H1 (cell line): ENCODE results near the gene SLC27A4. TPM values are rescaled to one million over a fixed set of nuclear protein-coding genes. Genes with fewer than 3 reads are reported as not detected.

ENCODE experiments used
- CTCF ChIA-PET: fragments of 300-600 bp; sonication (Branson Sonifier 250); formaldehyde crosslinking; loops from one replicate; lab custom pipeline; 2021; ENCODE audit not compliant: partially characterized antibody; lab: Charles Lee
- POLR2A ChIA-PET: fragments of 300-600 bp; sonication (Branson Sonifier 250); formaldehyde crosslinking; loops from one replicate; lab custom pipeline; 2021; ENCODE audit warnings: inconsistent platforms; ENCODE audit not compliant: partially characterized antibody; lab: Charles Lee
- DNase-seq, 2 experiments: peaks; one replicate each; pipeline versions ENCODE4 v3.0.0 to v3.0.0-alpha.2; 2010 to 2022; ENCODE audit warnings: low spot score in 2 of 2, low read depth in 1 of 2, mixed read lengths in 1 of 2
- FAIRE-seq: peaks from 2 replicates; lab custom pipeline; 2011; peaks lifted over from hg19 to GRCh38; lab: Jason Lieb, UNC
- H2AFZ ChIP-seq: 2 replicates; pipeline ENCODE4 v1.8.1; 2012; ENCODE audit warnings: low read length, inconsistent platforms
- H2AK5ac ChIP-seq: 2 replicates; pipeline ENCODE4 v1.6.1; 2013; ENCODE audit warnings: low read depth, low read length
- H2BK120ac ChIP-seq: replicated peaks from 2 replicates; pipeline ENCODE3; 2013; ENCODE audit warnings: low read depth, low read length, inconsistent platforms
- H2BK12ac ChIP-seq: 2 replicates; pipeline ENCODE4 v1.6.1; 2013; ENCODE audit warnings: low read depth, low read length
- H2BK15ac ChIP-seq: 2 replicates; pipeline ENCODE4 v1.6.1; 2013; ENCODE audit warnings: low read length
- H2BK20ac ChIP-seq: 2 replicates; pipeline ENCODE4 v1.6.1; 2013; ENCODE audit warnings: low read length
- H2BK5ac ChIP-seq: 2 replicates; pipeline ENCODE4 v1.6.1; 2013; ENCODE audit warnings: low read depth, low read length
- H3K14ac ChIP-seq: 2 replicates; pipeline ENCODE4 v1.6.1; 2013; ENCODE audit warnings: inconsistent platforms; ENCODE audit not compliant: insufficient read length
- H3K18ac ChIP-seq: 2 replicates; pipeline ENCODE4 v1.6.1; 2013; ENCODE audit warnings: low read length; ENCODE audit errors: extremely low read depth
- H3K23ac ChIP-seq: 2 replicates; pipeline ENCODE4 v1.6.1; 2013; ENCODE audit warnings: inconsistent platforms; ENCODE audit not compliant: insufficient read length
- H3K23me2 ChIP-seq: 2 replicates; pipeline ENCODE4 v1.6.1; 2013; ENCODE audit warnings: low read depth, low read length
- H3K27ac ChIP-seq: 2 replicates; pipeline ENCODE4 v1.6.1; 2011; ENCODE audit warnings: low read depth, low read length, inconsistent platforms
- H3K27me3 ChIP-seq, 4 experiments: replicated peaks in 1 of 4; 1 replicate in 1 of 4; 2 replicates in 3 of 4; pipeline versions ENCODE4 v1.6.1 to v1.8.1; 2011 to 2013; ENCODE audit warnings: low read length in 3 of 4, mild to moderate bottlenecking in 3 of 4, inconsistent platforms in 2 of 4, mixed read lengths in 2 of 4, moderate library complexity in 1 of 4; ENCODE audit not compliant: control insufficient read depth in 3 of 4, insufficient read depth in 3 of 4; ENCODE audit errors: extremely low read depth in 1 of 4
- H3K36me3 ChIP-seq, 4 experiments: 2 replicates each; pipeline versions ENCODE4 v1.6.1 to v1.8.1; 2011 to 2013; ENCODE audit warnings: mild to moderate bottlenecking in 4 of 4, low read length in 3 of 4, moderate library complexity in 2 of 4, control low read depth in 1 of 4, inconsistent platforms in 1 of 4; ENCODE audit not compliant: insufficient read depth in 4 of 4, control insufficient read depth in 2 of 4
- H3K4ac ChIP-seq: replicated peaks from 2 replicates; pipeline ENCODE3; 2013; ENCODE audit warnings: low read length, low read depth, mixed read lengths, inconsistent platforms; ENCODE audit not compliant: insufficient read length
- H3K4me1 ChIP-seq, 4 experiments: replicated peaks in 1 of 4; 1 replicate in 1 of 4; 2 replicates in 3 of 4; pipeline versions ENCODE4 v1.6.1 to v1.8.1; 2011 to 2013; ENCODE audit warnings: low read length in 3 of 4, inconsistent platforms in 2 of 4, mixed read lengths in 1 of 4; ENCODE audit not compliant: insufficient read depth in 4 of 4, control insufficient read depth in 3 of 4
- H3K4me2 ChIP-seq, 2 experiments: 2 replicates each; pipeline versions ENCODE4 v1.6.1 to v1.8.1; 2011 to 2013; ENCODE audit warnings: low read depth in 2 of 2, low read length in 2 of 2, control low read depth in 1 of 2, inconsistent platforms in 1 of 2, mild to moderate bottlenecking in 1 of 2; ENCODE audit not compliant: insufficient read depth in 1 of 2
- H3K4me3 ChIP-seq, 4 experiments: fragments of 200-600, 300-600 bp in 1 of 4; sonication (generic), shearing (Covaris generic), sonication (Bioruptor Twin) in 1 of 4; 2 replicates each; pipeline versions ENCODE4 v1.5.1 to v1.8.1; 2011 to 2016; ENCODE audit warnings: low read length in 4 of 4, low read depth in 3 of 4, control low read depth in 2 of 4, inconsistent platforms in 2 of 4, mild to moderate bottlenecking in 2 of 4, mixed read lengths in 1 of 4, moderate library complexity in 1 of 4; ENCODE audit not compliant: insufficient read depth in 2 of 4; ENCODE audit errors: extremely low read depth in 1 of 4
- H3K56ac ChIP-seq: replicated peaks from 2 replicates; pipeline ENCODE3; 2013; ENCODE audit warnings: low read depth, mild to moderate bottlenecking, mixed read lengths, low read length, inconsistent platforms; ENCODE audit not compliant: insufficient read length
- H3K79me1 ChIP-seq: 2 replicates; pipeline ENCODE4 v1.6.1; 2013; ENCODE audit warnings: low read depth, low read length, control low read depth
- H3K79me2 ChIP-seq, 2 experiments: 2 replicates each; pipeline versions ENCODE4 v1.6.1 to v1.8.1; 2012 to 2013; ENCODE audit warnings: low read length in 2 of 2, mild to moderate bottlenecking in 2 of 2, inconsistent platforms in 1 of 2; ENCODE audit not compliant: insufficient read depth in 2 of 2, control insufficient read depth in 1 of 2
- H3K9ac ChIP-seq, 4 experiments: replicated peaks in 1 of 4; 1 replicate in 1 of 4; 2 replicates in 3 of 4; pipeline versions ENCODE4 v1.6.1 to v1.8.1; 2011 to 2013; ENCODE audit warnings: low read depth in 3 of 4, low read length in 3 of 4, control low read depth in 2 of 4, mild to moderate bottlenecking in 2 of 4, moderate library complexity in 2 of 4, inconsistent platforms in 1 of 4; ENCODE audit errors: extremely low read depth in 1 of 4
- H3K9me3 ChIP-seq, 2 experiments: 2 replicates each; pipeline versions ENCODE4 v1.6.1 to v1.8.1; 2012 to 2013; ENCODE audit warnings: mild to moderate bottlenecking in 2 of 2, moderate library complexity in 2 of 2, control low read depth in 1 of 2, inconsistent platforms in 1 of 2, low read depth in 1 of 2, low read length in 1 of 2, mixed read lengths in 1 of 2; ENCODE audit not compliant: insufficient read depth in 2 of 2
- H4K20me1 ChIP-seq, 2 experiments: replicated peaks in 1 of 2; 2 replicates each; pipeline versions ENCODE3 to v1.8.1; 2011 to 2013; ENCODE audit warnings: inconsistent platforms in 2 of 2, low read length in 2 of 2, mild to moderate bottlenecking in 1 of 2; ENCODE audit not compliant: insufficient read depth in 2 of 2, control insufficient read depth in 1 of 2
- H4K5ac ChIP-seq: 2 replicates; pipeline ENCODE4 v1.6.1; 2013; ENCODE audit warnings: low read length, low read depth, mixed read lengths, inconsistent platforms; ENCODE audit not compliant: insufficient read length
- H4K8ac ChIP-seq: 2 replicates; pipeline ENCODE4 v1.8.0; 2013; ENCODE audit warnings: mild to moderate bottlenecking, moderate library complexity, low read length, inconsistent platforms; ENCODE audit not compliant: insufficient read depth; ENCODE audit errors: extremely low read depth
- H4K91ac ChIP-seq: replicated peaks from 2 replicates; pipeline ENCODE3; 2013; ENCODE audit warnings: low read length, mixed read lengths, inconsistent platforms; ENCODE audit not compliant: insufficient read length
- ASH2L ChIP-seq: fragments of 200-600, 300-600 bp; sonication (generic); IDR thresholded peaks from one replicate; pipeline ENCODE4 v1.7.1; 2017; ENCODE audit warnings: low read length
- CEBPB ChIP-seq: IDR thresholded peaks from 2 replicates; pipeline ENCODE4 v1.6.1; 2012; ENCODE audit warnings: low read depth, low read length
- EGR1 ChIP-seq: IDR thresholded peaks from 2 replicates; pipeline ENCODE4 v1.6.1; 2011; ENCODE audit warnings: low read depth, low read length, borderline replicate concordance
- HDAC2 ChIP-seq, 2 experiments: fragments of 300-600 bp in 1 of 2; sonication (generic) in 1 of 2; IDR thresholded peaks; 2 replicates each; pipeline ENCODE4 v1.6.1; 2011 to 2012; ENCODE audit warnings: low read depth in 2 of 2, low read length in 2 of 2, mild to moderate bottlenecking in 2 of 2, moderate library complexity in 2 of 2, borderline replicate concordance in 1 of 2, inconsistent platforms in 1 of 2
- KDM5A ChIP-seq: fragments of 200-600 bp; IDR thresholded peaks from 2 replicates; pipeline ENCODE4 v1.7.1; 2012; ENCODE audit warnings: mild to moderate bottlenecking, low read length, inconsistent platforms, mixed read lengths
- POLR2AphosphoS5 ChIP-seq: IDR thresholded peaks from 2 replicates; pipeline ENCODE4 v1.6.1; 2011; ENCODE audit warnings: low read depth, low read length
- RAD21 ChIP-seq, 2 experiments: IDR thresholded peaks in 1 of 2; conservative IDR thresholded peaks in 1 of 2; 2 replicates each; pipeline ENCODE4 v1.6.1; 2011; ENCODE audit warnings: low read depth in 2 of 2, low read length in 2 of 2, improper control_type of control experiment in 1 of 2, inconsistent platforms in 1 of 2, mild to moderate bottlenecking in 1 of 2, moderate library complexity in 1 of 2
- SP4 ChIP-seq: IDR thresholded peaks from 2 replicates; pipeline ENCODE4 v1.6.1; 2012; ENCODE audit warnings: low read length, inconsistent platforms
- SUZ12 ChIP-seq: fragments of 200-600 bp; sonication (generic); IDR thresholded peaks from 2 replicates; pipeline ENCODE4 v1.6.1; 2012; ENCODE audit warnings: mild to moderate bottlenecking, inconsistent platforms, low read length, moderate library complexity, mixed read lengths
- TAF1 ChIP-seq: IDR thresholded peaks from 2 replicates; pipeline ENCODE4 v1.6.1; 2011; ENCODE audit warnings: mild to moderate bottlenecking, low read depth, low read length
- TAF7 ChIP-seq: optimal IDR thresholded peaks from 2 replicates; pipeline ENCODE3; 2011; ENCODE audit warnings: low read depth, mild to moderate bottlenecking, inconsistent platforms, low read length, moderate library complexity, borderline replicate concordance
- TBP ChIP-seq: IDR thresholded peaks from 2 replicates; pipeline ENCODE4 v1.6.1; 2011; ENCODE audit warnings: low read depth, low read length, improper control_type of control experiment
- TEAD4 ChIP-seq: IDR thresholded peaks from 2 replicates; pipeline ENCODE4 v1.6.1; 2012; ENCODE audit warnings: low read depth, low read length, inconsistent platforms, mixed read lengths
- WGBS, 2 experiments: shearing (Covaris generic) in 1 of 2; methylation state at CpG; one replicate each; pipeline versions ENCODE4 v1.1.6 to v1.1.7; 2013 to 2015; ENCODE audit warnings: low lambda C conversion rate in 2 of 2, mixed read lengths in 2 of 2, inconsistent platforms in 1 of 2, low coverage in 1 of 2, missing lambda C conversion rate in 1 of 2; ENCODE audit not compliant: insufficient replicate concordance in 2 of 2, insufficient coverage in 1 of 2, insufficient read length in 1 of 2; ENCODE audit errors: extremely low coverage in 1 of 2, missing lambda C conversion rate in 1 of 2; 5-methylcytosine and 5-hydroxymethylcytosine counted together
- polyA plus RNA-seq, 7 experiments: library from polyadenylated mRNA; depleted of rRNA in 3 of 7; stranded (reverse) in 5 of 7; unstranded in 2 of 7; fragments of >200 nt in 5 of 7; fragments of 200-250 nt in 2 of 7; gene quantifications; 1 replicate in 5 of 7; 2 replicates in 1 of 7; 4 replicates in 1 of 7; pipeline versions ENCODE4 v1.2.1 to v1.2.3, GENCODE V29; 2011 to 2013; ENCODE audit warnings: missing spikeins in 2 of 7, mixed read lengths in 2 of 7
- total RNA-seq: library from RNA; stranded (reverse); fragmentation: NEBNext Ultra II Directional; extraction: Animal tissue kit (Norgen Biotek cat#: 25700); gene quantifications from 2 replicates; pipeline ENCODE4 v1.2.1, GENCODE V29; 2021

Gene SLC27A4
- total and polyA plus RNA-seq, 2 of the 8 experiments (the other 6 are each of a cell fraction or from before 2014, with no cell fraction given) = 14.9 to 20.5 TPM

GRCh38 chr9:128404560-128404959 is 64.2 kb downstream of the SLC27A4 start:
- DNase-seq (no peak), FAIRE-seq (no peak)
- H3K9ac ChIP-seq = no peak overlapping the region

More at GRCh38 chr9:128404560-128404959, 64.2 kb downstream of the SLC27A4 start:
- Histone ChIP-seq H3K27me3 (peaks cover 77 to 97% (median 90%) of the 10 kb centered on the region in 4 experiments), H4K8ac (no peak overlapping the region; the same call in 1 of the 2 replicates), H2BK120ac (no peak overlapping the region), H3K27ac (no peak overlapping the region), H3K4me3 (no peak overlapping the region), H2BK15ac (no peak overlapping the region), H4K91ac (no peak overlapping the region), H2BK20ac (no peak overlapping the region), H3K18ac (no peak overlapping the region), H3K4me1 (peaks cover 11 to 32% (median 18%) of the 10 kb centered on the region in 4 experiments), H3K56ac (no peak overlapping the region), H2AFZ (no peak overlapping the region), H4K20me1 (peaks cover 2 to 8% of the 10 kb centered on the region in 2 experiments), H3K4me2 (no peak overlapping the region), H2BK5ac (no peak overlapping the region), H3K14ac (no peak overlapping the region), H3K4ac (no peak overlapping the region), H3K79me2 (no peaks in the 10 kb centered on the region), H3K23me2 (no peaks in the 10 kb centered on the region), H3K36me3 (no peaks in the 10 kb centered on the region), H4K5ac (no peak overlapping the region), H2AK5ac (no peak overlapping the region), H3K23ac (no peak overlapping the region), H2BK12ac (no peak overlapping the region), H3K79me1 (no peaks in the 10 kb centered on the region), H3K9me3 (no peaks in the 10 kb centered on the region)
- POLR2A ChIA-PET = interaction anchor here (0.6 to 3.5 kb wide), 3 partner anchors 20 to 234 kb away, joined by 3 to 8 read pairs (median 3); no protein-coding TSS in a partner anchor
- CTCF ChIA-PET = interaction anchor here (9.1 to 15.7 kb wide), 2 partner anchors 14 to 39 kb away, joined by 96 to 544 read pairs; partner anchors contain the start of gene URM1
- 80% methylated on average over 5 of the region's 5 CpGs; no CpG with 5 or more reads in 1 of the 2 experiments for WGBS, 2 experiments
- TF ChIP-seq EGR1 = no peak
- TF ChIP-seq SUZ12 = no peak
- no peak for TF ChIP-seq ASH2L
- TF ChIP-seq SP4 = no peak
- no peak for TF ChIP-seq TAF1
- TF ChIP-seq RAD21 (IDR thresholded peaks at IDR 0.05 in 1 of 2, conservative IDR thresholded peaks at IDR 0.05 in 1 of 2; ENCODE audit: low read depth in 2 of 2, low read length in 2 of 2) = no peak
- TF ChIP-seq TEAD4 = no peak
- no peak for TF ChIP-seq KDM5A
- TF ChIP-seq HDAC2 (IDR thresholded peaks at IDR 0.05; ENCODE audit: borderline replicate concordance in 1 of 2, low read depth in 2 of 2, low read length in 2 of 2) = no peak
- TF ChIP-seq TBP = no peak
- TF ChIP-seq TAF7 = no peak
- TF ChIP-seq CEBPB = no peak
- no peak for TF ChIP-seq POLR2AphosphoS5
